Lung (tissue), 12 donors: ENCODE measurements around the gene EBLN1. TPM values are rescaled to one million over a fixed set of nuclear protein-coding genes. Genes with fewer than 3 reads are reported as not detected.
A peak's percentile ranks its signal among the peaks of the same experiment; 100 is the strongest.

ENCODE experiments used
- ATAC-seq: fragments of 200-7000 bp; cut with Tn5 transposase; one replicate; pipeline ENCODE4 v1.9.1; 2020; ENCODE audit warnings: moderate number of reproducible peaks; ENCODE audit not compliant: insufficient read depth, low FRiP score
- DNase-seq, 3 donors: peaks; one replicate each; pipeline ENCODE4 v3.0.0-alpha.2; 2013 to 2017
- H3K27ac ChIP-seq, 2 donors: one replicate each; pipeline ENCODE4 v1.5.1; 2013; ENCODE audit warnings: mild to moderate bottlenecking in 2 of 2, moderate library complexity in 2 of 2, control low read depth in 1 of 2, inconsistent platforms in 1 of 2, low read depth in 1 of 2, low read length in 1 of 2
- H3K27me3 ChIP-seq, 3 donors: one replicate each; pipeline ENCODE4 v1.5.1; 2013; ENCODE audit warnings: low read length in 2 of 3; ENCODE audit not compliant: control insufficient read depth in 3 of 3, insufficient read depth in 3 of 3
- H3K36me3 ChIP-seq, 4 donors: one replicate each; pipeline ENCODE4 v1.5.1; 2013; ENCODE audit warnings: low read length in 4 of 4, mild to moderate bottlenecking in 1 of 4, moderate library complexity in 1 of 4; ENCODE audit not compliant: control insufficient read depth in 4 of 4, insufficient read depth in 4 of 4
- H3K4me1 ChIP-seq, 5 donors: one replicate each; pipeline ENCODE4 v1.5.1; 2013; ENCODE audit warnings: low read length in 5 of 5, mild to moderate bottlenecking in 2 of 5, moderate library complexity in 1 of 5; ENCODE audit not compliant: control insufficient read depth in 5 of 5, insufficient read depth in 5 of 5
- H3K4me3 ChIP-seq: one replicate; pipeline ENCODE4 v1.5.1; 2013; ENCODE audit warnings: mild to moderate bottlenecking, control low read depth, moderate library complexity
- H3K9ac ChIP-seq, 2 donors: one replicate each; pipeline ENCODE4 v1.5.1; 2013; ENCODE audit warnings: low read length in 2 of 2, control low read depth in 1 of 2; ENCODE audit not compliant: insufficient read depth in 1 of 2
- H3K9me3 ChIP-seq, 4 donors: one replicate each; pipeline ENCODE4 v1.5.1; 2013; ENCODE audit warnings: low read length in 3 of 4, mild to moderate bottlenecking in 1 of 4, moderate library complexity in 1 of 4; ENCODE audit not compliant: control insufficient read depth in 4 of 4, insufficient read depth in 3 of 4
- WGBS, 2 donors: extraction: QIAGEN DNeasy Blood & Tissue Kit; methylation state at CpG; one replicate each; pipeline ENCODE4 v1.1.7; 2013; 5-methylcytosine and 5-hydroxymethylcytosine counted together
- polyA plus RNA-seq, 2 donors: library from polyadenylated mRNA; stranded (reverse); fragments of 200-250 nt; gene quantifications; one replicate each; pipeline ENCODE4 v1.2.1, GENCODE V29; 2013
- total RNA-seq, 2 donors: library from RNA; depleted of rRNA in 1 of 2; stranded (reverse); fragments of >200 nt in 1 of 2; gene quantifications; one replicate each; pipeline ENCODE4 v1.2.1, GENCODE V29; 2014 to 2021
- TF ChIP-seq, protein P1 (sequence below): IDR thresholded peaks from 2 replicates; pipeline ENCODE4 v1.5.1; 2012; ENCODE audit warnings: mild to moderate bottlenecking; ENCODE audit errors: control extremely low read depth, extremely low read depth
- donor health status: control.
- donor health status: control.
- donor health status: Bipolar disorder and iron deficiency.
- donor health status: healthy.
- donor health status: DM: yes; HTN: yes; CAD: no.

Gene EBLN1
- total and polyA plus RNA-seq, 4 donors: not detected

DNA sequence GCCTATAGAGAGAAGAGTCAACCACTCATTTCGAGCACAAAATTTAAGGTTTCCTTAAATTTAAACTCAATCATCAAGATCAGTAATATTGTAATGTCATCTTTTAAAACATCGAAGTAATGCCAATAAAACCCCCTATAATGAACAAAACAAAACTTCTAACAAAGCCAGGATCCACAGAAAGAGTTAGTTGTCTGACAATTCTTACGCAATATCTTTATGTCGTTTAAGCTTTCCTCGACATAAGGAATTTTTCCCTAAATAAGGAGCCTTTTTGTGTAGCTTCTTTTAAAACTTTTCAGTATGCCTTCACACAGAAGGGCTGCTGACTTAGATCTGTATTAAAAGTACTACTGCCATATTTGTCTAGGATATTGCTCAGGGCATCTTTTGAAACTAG lies 7.5 kb downstream of the EBLN1 start:
- DNase-seq (no peak), ATAC-seq (no peak)
- Histone ChIP-seq H3K27ac (no peak overlapping the region), H3K27me3 (no peaks in the 10 kb centered on the region), H3K9ac (no peak overlapping the region), H3K4me1 (no peaks in the 10 kb centered on the region), H3K36me3 (no peaks in the 10 kb centered on the region), H3K4me3 (no peak overlapping the region), H3K9me3 (no peaks in the 10 kb centered on the region)
- TF ChIP-seq, protein P1, sequence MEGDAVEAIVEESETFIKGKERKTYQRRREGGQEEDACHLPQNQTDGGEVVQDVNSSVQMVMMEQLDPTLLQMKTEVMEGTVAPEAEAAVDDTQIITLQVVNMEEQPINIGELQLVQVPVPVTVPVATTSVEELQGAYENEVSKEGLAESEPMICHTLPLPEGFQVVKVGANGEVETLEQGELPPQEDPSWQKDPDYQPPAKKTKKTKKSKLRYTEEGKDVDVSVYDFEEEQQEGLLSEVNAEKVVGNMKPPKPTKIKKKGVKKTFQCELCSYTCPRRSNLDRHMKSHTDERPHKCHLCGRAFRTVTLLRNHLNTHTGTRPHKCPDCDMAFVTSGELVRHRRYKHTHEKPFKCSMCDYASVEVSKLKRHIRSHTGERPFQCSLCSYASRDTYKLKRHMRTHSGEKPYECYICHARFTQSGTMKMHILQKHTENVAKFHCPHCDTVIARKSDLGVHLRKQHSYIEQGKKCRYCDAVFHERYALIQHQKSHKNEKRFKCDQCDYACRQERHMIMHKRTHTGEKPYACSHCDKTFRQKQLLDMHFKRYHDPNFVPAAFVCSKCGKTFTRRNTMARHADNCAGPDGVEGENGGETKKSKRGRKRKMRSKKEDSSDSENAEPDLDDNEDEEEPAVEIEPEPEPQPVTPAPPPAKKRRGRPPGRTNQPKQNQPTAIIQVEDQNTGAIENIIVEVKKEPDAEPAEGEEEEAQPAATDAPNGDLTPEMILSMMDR: no peak
- WGBS, 2 donors: 76 to 81% methylated on average over 5 of the region's 5 CpGs

DNA sequence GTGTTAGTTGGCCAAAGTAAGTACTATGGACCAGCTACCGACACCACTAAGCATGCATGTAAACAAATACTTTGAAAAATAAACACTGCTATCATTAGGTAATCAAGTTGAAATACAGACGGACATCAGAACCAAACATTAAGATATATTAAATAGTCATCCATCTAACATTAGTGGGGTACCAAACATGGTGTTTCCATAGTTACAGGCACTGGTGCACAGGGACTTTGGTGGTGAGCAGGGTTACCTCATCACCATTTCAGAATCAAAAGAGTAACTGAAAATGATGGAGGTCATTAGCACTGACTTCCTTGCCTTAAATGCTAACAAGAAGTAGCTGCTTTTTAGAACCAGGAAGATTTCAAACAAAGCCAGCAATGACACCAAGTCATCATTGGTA lies 23.9 kb downstream of the EBLN1 start:
- Histone ChIP-seq H3K9ac (no peak overlapping the region), H3K27ac (no peak overlapping the region), H3K9me3 (peaks cover 0 to 2% (median 0%) of the 10 kb centered on the region in 4 donors), H3K27me3 (no peaks in the 10 kb centered on the region), H3K36me3 (no peaks in the 10 kb centered on the region), H3K4me1 (no peaks in the 10 kb centered on the region), H3K4me3 (no peak overlapping the region)
- no peak for ATAC-seq
- TF ChIP-seq, protein P1: no peak
- WGBS, 2 donors: 37 to 61% methylated on average over 2 of the region's 2 CpGs
- DNase-seq: no peak

DNA sequence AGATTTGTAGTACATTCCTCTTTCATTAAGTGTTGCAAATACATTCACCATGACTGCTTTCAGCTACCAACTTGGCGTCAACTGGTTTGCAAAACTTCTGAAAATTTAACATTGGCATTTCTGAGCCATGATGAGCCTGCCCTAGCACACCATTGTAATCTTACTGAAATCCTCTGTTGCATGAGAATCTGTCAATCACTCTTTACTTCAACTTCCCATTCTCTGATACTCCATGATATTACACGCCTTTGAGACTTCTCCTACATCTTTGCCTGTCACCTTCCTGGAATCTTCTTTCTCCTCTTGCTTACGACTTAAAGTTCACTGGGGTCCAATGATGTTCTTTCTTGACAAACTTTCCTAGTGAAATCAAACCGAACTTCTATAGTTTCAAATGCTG lies 32.2 kb downstream of the EBLN1 start:
- H3K27me3 ChIP-seq: no peaks in the 10 kb centered on the region
- H3K4me3 ChIP-seq: no peak overlapping the region
- DNase-seq (no peak), ATAC-seq (no peak)
- peaks cover 0 to 17% (median 0%) of the 10 kb centered on the region in 5 donors for H3K4me1 ChIP-seq
- WGBS, 2 donors: 77 to 85% methylated on average over 4 of the region's 4 CpGs
- H3K9ac ChIP-seq: no peak overlapping the region
- H3K36me3 ChIP-seq: no peaks in the 10 kb centered on the region
- no peaks in the 10 kb centered on the region for H3K9me3 ChIP-seq
- TF ChIP-seq, protein P1: no peak
- H3K27ac ChIP-seq: no peak overlapping the region

DNA sequence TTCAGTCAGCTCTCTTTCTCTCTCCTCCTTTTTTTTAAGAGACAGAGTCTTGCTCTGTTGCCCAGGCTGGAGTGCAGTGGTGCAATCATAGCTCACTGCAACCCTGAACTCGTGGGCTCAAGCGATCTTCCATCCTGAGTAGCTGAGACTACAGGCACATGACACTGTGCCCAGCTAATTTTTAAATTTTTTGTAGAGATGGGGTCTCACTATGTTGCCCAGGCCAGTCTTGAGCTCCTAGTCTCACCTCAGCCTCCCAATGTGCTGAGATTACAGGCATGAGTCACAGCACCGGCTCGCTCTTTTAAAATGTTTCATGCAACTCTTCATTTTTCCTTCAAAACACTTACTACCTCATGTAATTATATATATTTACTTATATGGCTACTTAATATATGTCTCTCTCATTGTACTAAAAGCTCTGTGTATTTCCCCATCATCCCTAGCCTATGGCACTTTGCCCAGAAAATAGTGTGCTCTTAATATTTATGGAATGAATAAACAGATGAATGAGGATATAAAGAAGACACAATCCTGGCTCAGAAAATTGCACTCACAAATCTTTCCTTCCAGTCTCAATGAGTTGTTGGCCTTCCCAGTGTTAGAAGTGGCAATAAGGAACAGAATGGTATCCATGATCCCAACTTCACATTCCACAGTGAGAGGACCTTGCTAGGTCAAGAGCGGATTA lies 33.9 kb downstream of the EBLN1 start:
- Histone ChIP-seq H3K9me3 (no peaks in the 10 kb centered on the region), H3K4me1 (peaks cover 0 to 17% (median 0%) of the 10 kb centered on the region in 5 donors), H3K4me3 (no peak overlapping the region), H3K9ac (no peak overlapping the region), H3K27me3 (no peaks in the 10 kb centered on the region), H3K27ac (no peak overlapping the region), H3K36me3 (no peaks in the 10 kb centered on the region)
- TF ChIP-seq, protein P1: no peak
- DNase-seq: peak; percentile 70 to 95 (median 94)
- WGBS, 2 donors: 79 to 85% methylated on average over 5 of the region's 5 CpGs
- ATAC-seq: no peak
